ENCODE data around the gene ETV5.

The ETV5 gene

DNA sequence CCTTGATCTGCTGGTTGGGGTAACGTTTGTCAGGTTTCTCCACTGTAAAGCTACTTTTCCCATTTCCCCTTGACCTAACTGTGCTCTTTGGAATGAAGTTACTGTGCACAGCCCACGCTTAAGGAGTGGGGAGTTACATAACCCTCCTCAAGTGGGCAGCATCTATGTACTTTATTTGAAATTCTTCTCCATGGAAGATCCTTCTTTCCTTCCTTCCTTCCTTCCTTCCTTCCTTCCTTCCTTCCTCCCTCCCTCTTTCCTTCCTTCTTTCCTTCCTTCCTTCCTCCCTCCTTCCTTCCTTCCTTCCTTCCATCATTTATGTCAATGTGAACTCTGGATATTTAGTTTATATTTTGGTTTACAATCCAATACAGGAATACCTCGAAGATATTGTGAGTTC, 94.0 kb downstream of the ETV5 start:
- H3K27ac ChIP-seq = no peak overlapping the region
- TF ChIP-seq, protein P1, sequence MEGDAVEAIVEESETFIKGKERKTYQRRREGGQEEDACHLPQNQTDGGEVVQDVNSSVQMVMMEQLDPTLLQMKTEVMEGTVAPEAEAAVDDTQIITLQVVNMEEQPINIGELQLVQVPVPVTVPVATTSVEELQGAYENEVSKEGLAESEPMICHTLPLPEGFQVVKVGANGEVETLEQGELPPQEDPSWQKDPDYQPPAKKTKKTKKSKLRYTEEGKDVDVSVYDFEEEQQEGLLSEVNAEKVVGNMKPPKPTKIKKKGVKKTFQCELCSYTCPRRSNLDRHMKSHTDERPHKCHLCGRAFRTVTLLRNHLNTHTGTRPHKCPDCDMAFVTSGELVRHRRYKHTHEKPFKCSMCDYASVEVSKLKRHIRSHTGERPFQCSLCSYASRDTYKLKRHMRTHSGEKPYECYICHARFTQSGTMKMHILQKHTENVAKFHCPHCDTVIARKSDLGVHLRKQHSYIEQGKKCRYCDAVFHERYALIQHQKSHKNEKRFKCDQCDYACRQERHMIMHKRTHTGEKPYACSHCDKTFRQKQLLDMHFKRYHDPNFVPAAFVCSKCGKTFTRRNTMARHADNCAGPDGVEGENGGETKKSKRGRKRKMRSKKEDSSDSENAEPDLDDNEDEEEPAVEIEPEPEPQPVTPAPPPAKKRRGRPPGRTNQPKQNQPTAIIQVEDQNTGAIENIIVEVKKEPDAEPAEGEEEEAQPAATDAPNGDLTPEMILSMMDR (IDR thresholded peaks at IDR 0.05) = no peak
- no peak for TF ChIP-seq ZFX (IDR thresholded peaks at IDR 0.05; ENCODE audit: borderline replicate concordance)

DNA sequence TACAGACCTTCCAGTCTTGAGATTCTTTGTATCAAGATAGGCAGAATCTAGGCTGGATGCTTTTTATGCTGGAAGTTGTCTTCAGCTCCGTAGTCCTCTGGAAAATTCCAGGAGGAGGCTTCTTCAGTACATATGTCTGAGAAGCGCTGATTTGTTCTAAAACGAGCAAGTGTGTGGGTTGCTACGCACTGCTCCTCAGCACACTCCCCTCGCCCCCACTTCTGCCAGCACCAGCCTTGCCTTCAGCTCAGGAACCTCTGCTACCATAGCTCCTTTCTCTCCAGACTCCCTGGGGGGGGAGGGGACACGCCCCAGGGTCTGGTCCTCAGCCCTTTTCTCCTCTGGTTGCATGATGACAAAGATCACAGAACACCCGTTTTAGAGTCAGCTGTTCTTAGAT, 95.6 kb downstream of the ETV5 start:
- TF ChIP-seq, protein P1 (IDR thresholded peaks at IDR 0.05) = no peak
- TF ChIP-seq ZFX (IDR thresholded peaks at IDR 0.05; ENCODE audit: borderline replicate concordance) = no peak

DNA sequence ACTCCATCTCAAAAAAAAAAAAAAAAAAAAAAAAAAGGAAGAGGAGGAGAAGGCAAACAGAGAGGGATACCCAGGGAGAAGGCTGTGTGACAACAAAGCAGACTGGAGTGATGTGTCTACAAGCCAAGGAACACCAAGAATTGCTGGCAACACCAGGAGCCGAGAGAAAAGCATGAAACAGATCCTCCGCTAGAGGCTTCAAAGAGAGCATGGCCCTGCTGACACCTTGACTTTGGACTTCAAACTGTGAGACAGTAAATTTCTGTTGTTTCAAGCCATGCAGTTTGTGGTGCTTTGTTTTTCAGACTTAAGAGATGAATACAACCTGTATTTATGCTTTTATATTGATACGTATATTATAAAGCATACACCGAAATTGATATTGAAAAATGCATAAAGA, 96.8 kb downstream of the ETV5 start:
- TF ChIP-seq, protein P1 (IDR thresholded peaks at IDR 0.05) = no peak
- TF ChIP-seq ZFX (IDR thresholded peaks at IDR 0.05; ENCODE audit: borderline replicate concordance) = no peak
- H3K27ac ChIP-seq = no peak overlapping the region

More for the DNA sequence above, 95.6 kb downstream of the ETV5 start:
- no peak overlapping the region for H3K27ac ChIP-seq

DNA sequence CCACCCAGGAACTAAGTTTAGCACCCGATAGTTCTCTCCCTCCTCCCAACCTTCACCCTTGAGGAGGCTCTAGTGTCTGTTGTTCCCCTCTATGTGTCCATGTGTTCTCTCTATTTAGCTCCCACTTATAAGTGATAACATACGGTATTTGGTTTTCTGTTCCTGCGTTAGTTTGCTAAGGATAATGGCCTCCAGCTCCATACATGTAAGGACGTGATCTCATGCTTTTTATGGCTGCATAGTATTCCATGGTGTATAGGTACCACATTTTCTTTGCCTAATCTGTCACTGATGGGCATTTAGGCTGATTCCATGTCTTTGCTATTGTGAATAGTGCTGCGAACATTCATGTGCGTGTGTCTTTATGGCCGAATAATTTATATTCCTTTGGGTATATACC, 104.2 kb downstream of the ETV5 start:
- no peak for TF ChIP-seq ZFX (IDR thresholded peaks at IDR 0.05; ENCODE audit: borderline replicate concordance)
- TF ChIP-seq, protein P1 (IDR thresholded peaks at IDR 0.05) = no peak
- no peak overlapping the region for H3K27ac ChIP-seq

DNA sequence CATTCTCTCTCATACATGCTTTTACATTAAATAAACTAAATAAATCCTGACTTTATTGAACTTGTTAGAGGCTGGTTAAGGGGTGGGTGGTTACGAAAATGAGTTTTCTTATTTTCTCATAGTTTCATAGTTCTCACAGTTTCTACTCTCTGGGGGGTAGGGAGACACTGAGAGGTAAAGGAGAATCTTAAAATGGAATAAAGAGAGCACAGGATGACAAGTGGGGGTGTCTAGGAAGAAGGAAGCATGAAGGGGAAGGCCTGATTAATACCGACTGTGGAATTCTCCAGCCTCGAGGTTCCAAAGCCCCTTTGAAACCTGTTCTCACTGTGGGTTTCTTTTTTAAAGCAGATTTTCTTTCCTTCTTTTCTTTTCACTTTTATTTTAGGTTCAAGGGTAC, 104.7 kb downstream of the ETV5 start:
- H3K27ac ChIP-seq = no peak overlapping the region
- TF ChIP-seq, protein P1 (IDR thresholded peaks at IDR 0.05) = no peak
- TF ChIP-seq ZFX (IDR thresholded peaks at IDR 0.05; ENCODE audit: borderline replicate concordance) = no peak

DNA sequence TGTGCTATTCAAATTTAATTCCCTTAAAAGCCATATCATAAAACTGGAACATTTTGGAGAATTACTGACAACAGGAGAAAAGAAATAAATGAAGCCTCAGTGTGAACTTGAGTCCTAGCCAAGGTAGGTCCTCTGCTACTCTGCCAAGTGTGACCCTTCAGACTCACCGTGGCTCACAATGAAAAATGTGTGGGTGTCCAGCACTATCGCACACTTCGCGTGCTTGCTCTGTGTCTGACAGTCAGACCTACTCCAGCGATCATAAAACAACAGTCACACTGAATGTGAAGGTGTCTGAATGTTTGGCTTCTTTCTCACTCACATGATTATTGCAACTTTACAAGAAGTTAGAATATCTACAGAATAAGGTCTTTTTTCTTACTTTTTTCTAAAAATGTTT, 105.3 kb downstream of the ETV5 start:
- no peak for TF ChIP-seq ZFX (IDR thresholded peaks at IDR 0.05; ENCODE audit: borderline replicate concordance)
- TF ChIP-seq, protein P1 (IDR thresholded peaks at IDR 0.05) = no peak
- no peak overlapping the region for H3K27ac ChIP-seq

DNA sequence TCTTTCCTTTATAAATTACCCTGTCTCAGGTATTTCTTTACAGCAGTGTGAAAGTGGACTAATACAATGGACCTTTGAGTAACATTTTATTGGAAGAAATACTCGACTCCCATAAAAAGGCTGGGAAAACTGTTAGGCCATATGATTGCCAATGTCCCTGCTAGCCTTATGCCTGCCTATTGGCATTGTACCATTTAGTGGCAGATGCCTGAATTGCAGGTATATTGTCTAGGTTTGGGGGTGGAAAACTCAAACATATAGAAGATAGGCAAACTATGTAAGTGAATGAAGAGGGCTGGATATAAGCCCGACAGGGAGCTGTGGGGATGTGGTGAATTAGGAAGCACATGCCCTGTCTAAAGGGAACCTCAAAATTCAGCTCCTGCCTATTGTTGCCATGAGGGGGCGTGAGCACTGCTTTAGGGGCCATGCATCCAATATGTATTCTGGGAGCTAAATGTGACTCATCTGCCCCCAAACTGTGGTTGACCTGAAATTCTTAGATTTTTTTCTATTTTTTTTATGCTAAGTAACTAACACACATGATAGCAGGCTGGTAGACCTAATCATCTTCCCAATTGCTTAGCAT, 105.9 kb downstream of the ETV5 start:
- TF ChIP-seq, protein P1 (IDR thresholded peaks at IDR 0.05) = peak; percentile 27
- no peak for TF ChIP-seq ZFX (IDR thresholded peaks at IDR 0.05; ENCODE audit: borderline replicate concordance)
- H3K27ac ChIP-seq = no peak overlapping the region

All from 22Rv1 (cell line).